Thoracic aorta (tissue), 2 donors: ENCODE measurements around the gene PKN1. TPM values are rescaled to one million over a fixed set of nuclear protein-coding genes. Genes with fewer than 3 reads are reported as not detected.

Source experiments
- ATAC-seq: fragments of 150-250 bp; one replicate; pipeline ENCODE4 v1.8.0; 2017; ENCODE audit warnings: low read depth; ENCODE audit not compliant: insufficient number of reproducible peaks, low FRiP score
- DNase-seq: peaks from one replicate; pipeline ENCODE4 v3.0.0-alpha.2; 2020; ENCODE audit warnings: low spot score
- H3K27ac ChIP-seq, 2 donors: fragments of 200-600 bp; sonication (generic); 1 replicate in 1 of 2; 2 replicates in 1 of 2; pipeline ENCODE4 v1.5.1; 2016; ENCODE audit warnings: mild to moderate bottlenecking in 2 of 2, moderate library complexity in 2 of 2
- H3K27me3 ChIP-seq: fragments of 200-600 bp; sonication (generic); replicated peaks from 2 replicates; pipeline ENCODE4 v1.6.0; 2016; ENCODE audit warnings: mild to moderate bottlenecking; ENCODE audit not compliant: insufficient read depth
- H3K36me3 ChIP-seq: fragments of 200-600 bp; sonication (generic); one replicate; pipeline ENCODE4 v1.5.1; 2016
- H3K4me1 ChIP-seq, 2 donors: fragments of 200-600 bp; sonication (generic); 1 replicate in 1 of 2; 2 replicates in 1 of 2; pipeline versions ENCODE4 v1.5.1 to v1.6.0; 2016; ENCODE audit warnings: low read depth in 2 of 2, mild to moderate bottlenecking in 1 of 2; ENCODE audit not compliant: control insufficient read depth in 1 of 2
- H3K4me3 ChIP-seq: fragments of 200-600 bp; sonication (generic); 2 replicates; pipeline ENCODE4 v1.5.1; 2016; ENCODE audit warnings: mild to moderate bottlenecking
- H3K9me3 ChIP-seq: fragments of 200-600 bp; sonication (generic); 2 replicates; pipeline ENCODE4 v1.5.1; 2016
- CTCF ChIP-seq: fragments of 200-600 bp; sonication (generic); IDR thresholded peaks from one replicate; pipeline ENCODE4 v1.5.1; 2019; ENCODE audit warnings: antibody characterized with exemption
- total RNA-seq, 2 donors: library from RNA; depleted of rRNA; stranded (reverse); fragments of >200 nt; gene quantifications; one replicate each; pipeline versions ENCODE4 v1.1.0 to v1.2.3, GENCODE V29; 2016

Gene PKN1
- total RNA-seq, 2 donors from 2014 or later, result 93.8 to 139 TPM

- DNase-seq, result no peak
- Histone ChIP-seq H3K27ac (no peak overlapping the region), H3K9me3 (no peaks in the 10 kb centered on the region), H3K36me3 (peaks cover 65% of the 10 kb centered on the region), H3K4me3 (no peak overlapping the region), H3K27me3 (no peaks in the 10 kb centered on the region), H3K4me1 (peaks cover 3 to 8% of the 10 kb centered on the region in 2 donors)
- TF ChIP-seq CTCF, result no peak
- no peak for ATAC-seq
Measured at GRCh38 chr19:14467391-14467790, 34.3 kb downstream of the PKN1 start.

GRCh38 chr19:14467816-14468215 is 34.7 kb downstream of the PKN1 start:
- no peak overlapping the region for H3K27ac ChIP-seq
- DNase-seq (no peak), ATAC-seq (no peak)
- H3K9me3 ChIP-seq, result no peaks in the 10 kb centered on the region
- no peak for TF ChIP-seq CTCF
- peaks cover 7 to 12% of the 10 kb centered on the region in 2 donors for H3K4me1 ChIP-seq
- H3K4me3 ChIP-seq, result no peak overlapping the region
- H3K36me3 ChIP-seq, result peaks cover 65% of the 10 kb centered on the region
- no peaks in the 10 kb centered on the region for H3K27me3 ChIP-seq

DNA sequence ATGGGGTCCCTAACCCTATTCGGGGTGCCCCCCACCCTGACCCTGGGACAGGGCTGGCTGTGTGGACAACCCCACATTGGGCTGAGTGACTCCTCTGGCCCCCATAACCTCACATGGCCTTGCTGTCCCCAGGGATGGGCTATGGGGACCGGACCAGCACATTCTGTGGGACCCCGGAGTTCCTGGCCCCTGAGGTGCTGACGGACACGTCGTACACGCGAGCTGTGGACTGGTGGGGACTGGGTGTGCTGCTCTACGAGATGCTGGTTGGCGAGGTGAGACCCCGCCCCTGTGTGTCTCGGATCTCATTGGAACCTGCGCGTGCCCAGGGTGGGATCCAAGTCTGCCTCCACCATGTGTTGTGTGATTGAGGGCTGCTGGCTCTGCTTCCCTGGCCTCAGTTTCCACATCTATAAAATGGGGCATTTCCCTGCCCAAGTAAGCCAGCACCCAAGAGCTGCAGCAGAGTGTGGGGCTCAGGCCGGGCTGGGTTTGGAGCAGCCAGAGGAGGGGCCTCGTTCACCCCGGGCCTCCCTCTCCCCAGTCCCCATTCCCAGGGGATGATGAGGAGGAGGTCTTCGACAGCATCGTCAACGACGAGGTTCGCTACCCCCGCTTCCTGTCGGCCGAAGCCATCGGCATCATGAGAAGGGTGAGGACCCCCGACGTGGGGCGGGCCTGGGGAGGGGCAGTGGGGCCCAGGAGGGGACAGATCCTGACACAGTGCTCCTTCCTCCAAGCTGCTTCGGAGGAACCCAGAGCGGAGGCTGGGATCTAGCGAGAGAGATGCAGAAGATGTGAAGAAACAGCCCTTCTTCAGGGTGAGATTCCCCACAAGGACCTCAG is 37.1 kb downstream of the PKN1 start:
- ATAC-seq, result no peak
- H3K4me3 ChIP-seq, result no peak overlapping the region
- H3K4me1 ChIP-seq, result peaks cover 11 to 30% of the 10 kb centered on the region in 2 donors
- no peak overlapping the region for H3K27ac ChIP-seq
- DNase-seq, result no peak
- no peaks in the 10 kb centered on the region for H3K27me3 ChIP-seq
- H3K36me3 ChIP-seq, result peaks cover 48% of the 10 kb centered on the region
- no peak for TF ChIP-seq CTCF
- no peaks in the 10 kb centered on the region for H3K9me3 ChIP-seq

DNA sequence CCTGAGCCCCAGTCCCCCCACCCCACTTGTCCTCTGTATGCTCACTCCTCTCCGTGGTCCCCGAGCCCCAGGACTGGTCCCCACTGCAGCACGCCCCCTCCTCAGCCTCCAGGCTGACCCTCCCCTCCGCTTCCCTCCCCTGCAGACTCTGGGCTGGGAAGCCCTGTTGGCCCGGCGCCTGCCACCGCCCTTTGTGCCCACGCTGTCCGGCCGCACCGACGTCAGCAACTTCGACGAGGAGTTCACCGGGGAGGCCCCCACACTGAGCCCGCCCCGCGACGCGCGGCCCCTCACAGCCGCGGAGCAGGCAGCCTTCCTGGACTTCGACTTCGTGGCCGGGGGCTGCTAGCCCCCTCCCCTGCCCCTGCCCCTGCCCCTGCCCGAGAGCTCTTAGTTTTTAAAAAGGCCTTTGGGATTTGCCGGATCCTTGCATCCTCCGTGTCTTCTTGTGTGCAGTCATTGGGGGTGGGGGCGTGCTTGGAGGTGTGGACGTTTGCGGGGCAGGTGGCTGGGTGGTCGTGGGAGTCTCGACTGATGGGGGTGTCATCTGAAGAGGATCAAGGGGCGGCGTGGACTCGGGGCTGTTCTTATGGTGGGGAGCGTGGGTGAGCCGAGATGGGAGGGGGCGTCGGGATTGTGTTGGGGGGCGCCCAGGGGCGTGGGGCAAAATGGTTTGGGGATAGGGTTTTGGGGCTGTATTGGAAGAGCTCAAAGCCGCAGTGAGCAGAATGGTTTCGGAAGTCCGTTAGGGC is 38.5 kb downstream of the PKN1 start:
- H3K36me3 ChIP-seq, result peaks cover 38% of the 10 kb centered on the region
- no peak for TF ChIP-seq CTCF

GRCh38 chr19:14472202-14472938 is 39.3 kb downstream of the PKN1 start:
- no peak overlapping the region for H3K27ac ChIP-seq
- H3K27me3 ChIP-seq, result no peaks in the 10 kb centered on the region
- peak overlapping the region; percentile 53 for H3K4me3 ChIP-seq
- H3K4me1 ChIP-seq, result peaks cover 15 to 35% of the 10 kb centered on the region in 2 donors
- no peaks in the 10 kb centered on the region for H3K9me3 ChIP-seq
- H3K36me3 ChIP-seq, result peaks cover 33% of the 10 kb centered on the region
- no peak for DNase-seq
- TF ChIP-seq CTCF, result peak; percentile 99
- no peak for ATAC-seq

More for the DNA sequence above, 38.5 kb downstream of the PKN1 start:
- DNase-seq (no peak), ATAC-seq (no peak)
- no peak overlapping the region for H3K4me3 ChIP-seq
- H3K4me1 ChIP-seq, result peaks cover 15 to 35% of the 10 kb centered on the region in 2 donors
- H3K27ac ChIP-seq, result no peak overlapping the region
- H3K27me3 ChIP-seq, result no peaks in the 10 kb centered on the region
- H3K9me3 ChIP-seq, result no peaks in the 10 kb centered on the region
